MM.1S (cell line): ENCODE results near the gene SLC2A3.

Source experiments
- CTCF ChIP-seq: fragments of 300-600 bp; sonication (generic); IDR thresholded peaks from 2 replicates; pipeline ENCODE4 v1.5.1; 2016; ENCODE audit warnings: antibody characterized with exemption, low read length, mixed read lengths
- EZH2phosphoT487 ChIP-seq: fragments of 300-600 bp; sonication (generic); IDR thresholded peaks from 2 replicates; pipeline ENCODE4 v1.6.1; 2018; ENCODE audit warnings: antibody characterized with exemption, low read length

DNA sequence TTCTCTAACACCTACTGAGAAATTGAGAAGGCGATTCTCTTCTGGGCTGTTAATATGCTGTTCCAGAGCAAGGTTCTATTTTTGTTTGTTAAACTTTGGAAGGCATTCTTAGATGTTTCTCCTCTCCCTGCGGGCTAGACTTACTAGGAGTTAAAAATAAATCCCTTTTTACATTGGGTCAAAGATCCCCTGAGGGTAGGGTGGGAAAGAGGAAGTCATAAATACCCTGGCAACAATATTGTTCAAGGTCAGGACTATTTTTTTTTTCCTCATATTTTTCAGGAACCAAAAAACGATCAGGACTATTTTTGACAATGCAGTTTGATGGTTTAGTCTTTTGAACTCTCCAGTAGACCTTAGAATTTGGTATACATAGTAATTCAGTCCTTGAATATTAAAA, 51.3 kb downstream of the SLC2A3 start:
- TF ChIP-seq CTCF (no peak), EZH2phosphoT487 (no peak)
